CD4-positive, alpha-beta T cell treated with Interferon gamma for 1 hour (primary cell): ENCODE results near the gene TPTE2.
"Not testable (repeated sequence)": the region's sequence is repeated elsewhere in the genome, so short reads cannot be mapped to it uniquely, and the experiment has no call there.

Source experiments
- DNase-seq: peaks from one replicate; pipeline ENCODE4 v3.0.0-alpha.2; 2020

TPTE2 gene

DNA sequence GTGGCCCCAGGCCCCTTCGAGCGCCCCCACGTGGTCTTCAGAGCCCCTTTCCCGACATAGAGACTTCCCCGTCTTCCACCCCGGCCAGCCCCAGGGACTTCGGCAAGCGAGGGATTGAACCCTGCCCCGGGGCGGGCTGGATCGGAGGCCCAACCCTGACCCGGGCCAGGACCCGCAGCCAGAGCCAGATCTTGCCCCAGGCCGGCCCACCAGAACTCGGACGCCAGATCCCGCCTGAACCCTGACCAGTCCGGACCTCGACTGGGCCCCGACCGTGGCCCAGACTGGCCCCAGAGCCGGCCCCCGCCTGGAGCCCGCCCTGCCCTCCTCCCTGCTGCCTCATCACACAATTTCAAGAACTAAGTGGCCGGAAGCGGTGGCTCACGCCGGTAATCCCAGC is 253 bp upstream of the TPTE2 start:
- DNase-seq = no peak

DNA sequence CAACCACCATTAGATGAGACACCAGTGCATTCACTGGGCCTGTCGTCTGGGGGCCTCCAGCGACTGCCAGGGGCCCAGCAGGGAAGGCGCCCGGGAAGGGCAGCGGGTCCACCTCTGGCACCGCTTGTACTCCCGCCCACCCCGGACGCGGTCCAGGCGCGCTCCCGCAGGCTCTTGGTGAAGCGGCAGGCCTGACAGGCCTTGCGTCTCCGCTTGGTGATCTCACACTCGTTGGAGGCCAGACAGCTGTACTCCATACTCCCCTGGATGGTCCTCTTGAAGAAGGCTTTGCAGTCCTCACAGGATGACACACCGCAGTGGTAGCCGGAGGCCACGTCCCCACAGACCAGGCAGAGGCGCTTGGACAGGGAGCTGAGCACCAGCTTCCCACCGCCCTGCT is 660 bp downstream of the TPTE2 start:
- not testable (repeated sequence) for DNase-seq

DNA sequence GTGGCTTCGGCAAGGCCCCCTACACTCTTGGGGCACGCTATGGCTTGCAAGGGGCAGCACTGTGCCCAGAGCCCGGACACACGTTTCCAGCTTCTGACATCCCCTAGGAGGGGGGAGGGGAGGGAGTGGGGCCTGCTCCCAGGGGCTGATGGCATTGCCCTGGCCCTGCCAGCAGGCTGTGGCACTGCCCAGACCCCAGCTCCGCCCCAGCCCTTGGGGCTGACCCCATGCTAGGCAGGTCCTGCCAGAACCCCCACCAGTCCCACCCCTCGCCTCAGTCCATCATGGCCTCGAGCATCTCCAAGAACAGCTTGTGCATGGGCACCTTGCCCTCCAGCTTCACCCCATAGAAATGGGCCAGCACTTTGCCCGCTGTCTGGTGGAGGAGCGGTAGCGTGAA is 1.6 kb downstream of the TPTE2 start:
- DNase-seq = not testable (repeated sequence)

DNA sequence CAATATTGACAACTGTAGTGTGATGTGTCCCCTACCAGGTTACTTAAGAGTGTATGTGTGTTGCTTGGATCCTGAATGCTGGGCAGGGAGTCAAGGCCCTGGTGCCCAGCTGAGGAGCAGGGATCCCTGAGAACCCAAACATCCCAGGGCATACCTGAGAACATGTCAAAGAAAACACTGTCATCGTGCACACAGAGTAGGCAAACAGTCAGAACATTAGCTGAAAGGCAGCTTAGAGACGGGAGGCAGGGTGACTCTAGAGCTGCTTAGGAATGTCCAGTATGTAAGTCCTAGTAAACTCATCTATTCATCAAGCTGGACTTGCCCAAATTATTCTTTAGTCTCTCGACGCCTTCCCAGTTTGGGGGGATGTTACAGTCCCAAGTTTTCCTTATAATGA is 4.0 kb downstream of the TPTE2 start:
- not testable (repeated sequence) for DNase-seq

DNA sequence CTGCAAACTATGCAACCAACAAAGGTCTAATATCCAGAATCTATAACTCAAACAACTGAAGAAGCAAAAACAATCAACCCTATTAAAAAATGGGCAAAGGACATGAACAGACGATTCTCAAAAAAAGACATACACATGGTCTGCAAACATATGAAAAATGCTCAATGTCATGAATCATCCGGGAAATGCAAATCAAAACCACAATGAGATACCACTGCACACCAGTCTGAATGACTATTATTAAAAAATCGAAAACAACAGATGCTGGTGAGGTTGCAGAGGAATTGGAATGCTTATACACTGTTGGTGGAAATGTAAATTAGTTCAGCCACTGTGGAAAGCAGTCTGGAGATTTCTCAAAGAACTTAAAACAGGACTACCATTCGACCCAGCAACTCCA is 12.1 kb downstream of the TPTE2 start:
- not testable (repeated sequence) for DNase-seq

DNA sequence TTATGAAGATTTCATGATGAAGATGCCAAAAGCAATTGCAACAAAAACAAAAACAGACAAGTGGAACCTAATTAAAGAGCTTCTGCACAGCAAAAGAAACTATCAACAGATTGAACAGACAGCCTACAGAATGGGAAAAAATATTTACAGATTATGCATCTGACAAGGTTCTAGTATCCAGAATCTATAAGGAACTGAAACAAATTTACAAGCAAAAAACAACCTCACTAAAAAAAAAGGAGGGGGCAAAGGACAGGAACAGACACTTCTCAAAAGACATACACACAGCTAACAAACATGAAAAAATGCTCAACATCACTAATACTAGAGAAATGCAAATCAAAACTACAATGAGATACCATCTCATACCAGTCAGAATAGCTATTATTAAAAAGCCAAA is 35.7 kb downstream of the TPTE2 start:
- DNase-seq = not testable (repeated sequence)

DNA sequence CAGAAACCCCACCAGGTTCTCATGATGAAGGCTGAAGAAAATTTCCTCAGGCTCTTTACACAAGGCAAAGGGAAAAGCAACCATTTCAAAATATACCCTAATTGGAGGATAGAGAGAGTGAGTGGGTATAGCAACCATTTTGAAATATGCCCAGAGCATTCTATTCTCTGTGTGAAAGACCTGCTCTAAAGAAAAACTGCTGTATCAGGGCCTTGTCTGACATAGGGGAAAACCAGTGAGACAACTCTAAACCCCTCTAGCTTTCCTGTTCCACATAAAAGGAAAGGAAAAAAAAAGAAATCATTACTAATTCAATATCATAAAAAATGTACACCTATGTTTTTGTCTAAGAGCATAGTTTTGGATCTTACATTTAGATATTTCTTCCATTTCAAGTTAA is 42.3 kb downstream of the TPTE2 start:
- no peak for DNase-seq

DNA sequence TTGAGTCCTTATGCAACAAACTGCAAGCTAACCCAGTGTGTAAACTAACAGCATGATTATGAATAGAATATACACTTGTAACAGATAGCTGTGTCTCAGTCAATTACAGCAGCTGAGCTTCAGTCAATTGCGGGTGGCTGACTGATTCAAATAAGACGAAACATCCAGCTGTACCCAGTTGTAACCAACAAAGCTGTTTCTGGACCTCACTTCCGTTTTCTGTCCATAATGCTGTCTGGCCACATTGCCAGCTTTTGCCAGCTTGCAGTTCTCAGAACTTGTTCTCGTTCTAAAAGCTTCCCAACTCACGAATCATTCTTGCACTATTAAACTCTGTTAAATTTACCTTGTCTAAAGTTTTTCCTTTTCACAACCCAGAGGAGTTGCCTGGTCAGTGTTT is 53.7 kb downstream of the TPTE2 start:
- DNase-seq = not testable (repeated sequence)

DNA sequence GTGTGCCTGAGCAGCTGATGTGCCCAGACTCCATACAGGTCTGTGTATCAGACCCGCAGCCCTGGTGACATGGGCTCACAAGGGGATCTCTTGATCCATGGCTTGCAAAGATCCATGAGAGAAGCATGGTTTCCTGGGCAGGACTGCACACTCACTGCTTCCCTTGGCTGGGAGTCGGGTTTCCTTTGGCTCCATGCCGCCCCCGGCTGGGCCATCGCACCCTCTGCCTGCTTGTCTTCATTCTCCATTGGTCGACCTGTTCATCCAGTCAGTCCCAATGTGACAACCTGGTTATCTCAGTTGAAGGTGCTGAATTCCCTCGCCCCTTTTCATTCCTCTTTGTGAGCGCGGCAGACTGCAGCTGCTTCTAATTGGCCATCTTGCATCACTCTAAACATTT is 101.2 kb downstream of the TPTE2 start:
- not testable (repeated sequence) for DNase-seq

DNA sequence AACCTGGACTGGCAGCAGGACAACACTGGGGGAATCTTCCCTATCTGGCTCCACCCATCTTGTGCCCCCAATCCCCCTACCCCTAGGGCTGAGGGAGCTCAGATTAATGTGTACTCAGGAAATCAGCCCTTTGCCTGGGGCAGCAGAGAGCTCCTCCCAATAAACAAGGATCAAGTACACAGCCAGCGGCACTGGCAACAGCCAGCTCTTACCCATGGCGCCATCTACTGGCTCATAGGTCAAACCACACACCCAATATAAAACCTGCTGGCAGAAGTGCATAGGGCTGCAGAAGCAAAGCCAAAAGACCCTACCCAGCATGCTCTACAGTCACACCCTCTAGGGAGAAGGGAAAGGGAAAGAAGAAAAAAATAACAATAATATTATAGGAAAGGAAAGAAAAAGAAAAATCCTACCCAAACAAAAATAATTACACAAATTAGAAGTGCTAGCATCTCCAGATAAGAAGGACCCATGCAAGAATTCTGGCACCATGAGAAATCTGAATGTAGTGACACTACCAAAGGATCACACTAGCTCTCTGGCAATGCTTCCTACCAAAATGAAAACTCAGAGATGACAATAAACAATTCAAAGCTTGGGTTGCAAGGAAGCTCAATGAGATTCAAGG is 122.2 kb downstream of the TPTE2 start:
- not testable (repeated sequence) for DNase-seq

DNA sequence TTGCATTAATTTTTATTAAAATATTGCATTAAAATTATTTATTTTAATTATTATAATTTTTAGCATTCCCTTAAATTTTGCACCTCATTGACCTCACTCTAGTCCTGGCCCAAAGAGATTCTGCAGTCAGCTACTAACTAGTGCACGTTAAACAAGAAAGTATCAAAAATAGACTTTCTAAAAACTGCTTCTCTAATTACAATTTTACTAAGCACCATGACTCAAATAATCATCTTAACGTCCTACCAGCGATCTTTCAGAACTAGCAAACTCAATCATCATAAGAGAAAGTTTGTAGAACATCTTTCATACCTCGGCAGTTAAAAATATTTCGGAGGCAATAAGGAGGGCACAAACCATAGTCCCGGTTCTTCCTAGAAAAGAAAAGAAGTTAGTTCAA is 123.6 kb downstream of the TPTE2 start:
- DNase-seq = not testable (repeated sequence)

DNA sequence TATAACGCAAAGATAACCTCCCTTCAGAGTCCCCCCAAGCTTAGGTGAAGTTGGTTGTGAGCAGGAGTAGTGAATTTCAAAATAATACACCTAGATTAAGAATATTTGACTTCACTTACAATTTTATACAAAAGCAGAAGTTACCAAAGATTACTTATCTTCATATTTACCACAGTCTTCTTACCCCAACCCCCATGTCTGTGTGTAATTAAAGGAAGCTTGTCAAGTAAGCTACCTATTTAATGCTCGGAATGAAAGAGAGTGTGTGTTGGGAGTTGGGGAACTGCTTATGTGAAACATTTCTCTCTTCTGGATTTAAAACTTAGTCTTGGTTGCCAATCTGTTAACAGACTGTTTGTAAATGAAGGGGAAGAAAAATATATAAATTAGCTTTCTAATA is 139.1 kb downstream of the TPTE2 start:
- not testable (repeated sequence) for DNase-seq

DNA sequence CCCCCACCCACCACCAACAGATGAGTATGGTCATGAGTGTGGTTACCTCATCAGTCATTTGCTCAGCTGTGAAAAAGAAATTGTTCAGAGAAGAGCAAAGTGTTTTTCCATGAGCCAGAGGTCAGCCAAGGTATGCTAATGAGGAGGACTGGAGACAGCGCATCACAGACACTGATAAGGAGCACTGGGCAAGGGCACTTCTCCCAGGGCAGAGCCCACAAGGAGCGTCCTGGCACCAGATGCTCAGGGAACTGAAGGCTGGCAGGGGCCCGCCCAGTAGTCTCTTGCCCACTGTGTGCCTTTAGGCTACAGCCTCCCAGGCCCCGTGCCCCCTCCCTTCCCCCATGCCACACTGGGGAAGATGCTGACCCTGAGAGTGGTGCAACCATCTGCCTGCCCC is 148.8 kb downstream of the TPTE2 start:
- DNase-seq = not testable (repeated sequence)

DNA sequence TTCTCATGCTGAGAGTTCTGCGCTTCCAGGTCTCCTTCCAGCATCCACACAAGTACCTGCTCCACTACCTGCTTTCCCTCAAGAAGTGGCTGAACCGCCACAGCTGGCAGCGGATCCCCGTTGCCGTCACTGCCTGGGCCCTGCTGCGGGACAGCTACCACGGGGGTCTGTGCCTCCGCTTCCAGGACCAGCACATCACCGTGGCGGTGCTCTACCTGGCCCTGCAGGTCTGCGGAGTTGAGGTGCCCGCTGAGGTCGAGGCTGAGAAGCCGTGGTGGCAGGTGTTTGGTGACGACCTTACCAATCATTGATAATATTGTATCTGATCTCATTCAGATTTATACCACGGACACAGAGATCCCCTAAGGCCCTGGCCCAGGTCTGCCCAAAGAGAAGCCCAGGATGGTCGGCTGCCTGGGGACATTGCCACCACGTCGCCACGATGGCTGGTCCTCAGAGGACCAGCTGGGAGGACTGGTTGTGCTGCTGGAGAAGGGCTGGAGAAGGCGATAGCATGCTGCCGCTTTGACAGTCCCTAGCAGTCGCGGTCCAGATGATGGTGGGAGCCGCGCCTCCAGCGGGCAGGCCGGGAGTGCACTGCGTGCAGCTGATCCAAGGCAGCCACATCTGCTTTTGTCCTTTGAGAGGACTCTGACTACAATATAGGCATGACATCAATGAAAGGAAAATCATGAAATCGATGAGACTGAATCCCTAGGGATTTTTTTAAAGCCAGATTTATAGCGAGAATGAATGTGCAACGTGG is 178.4 kb downstream of the TPTE2 start:
- DNase-seq = not testable (repeated sequence)

DNA sequence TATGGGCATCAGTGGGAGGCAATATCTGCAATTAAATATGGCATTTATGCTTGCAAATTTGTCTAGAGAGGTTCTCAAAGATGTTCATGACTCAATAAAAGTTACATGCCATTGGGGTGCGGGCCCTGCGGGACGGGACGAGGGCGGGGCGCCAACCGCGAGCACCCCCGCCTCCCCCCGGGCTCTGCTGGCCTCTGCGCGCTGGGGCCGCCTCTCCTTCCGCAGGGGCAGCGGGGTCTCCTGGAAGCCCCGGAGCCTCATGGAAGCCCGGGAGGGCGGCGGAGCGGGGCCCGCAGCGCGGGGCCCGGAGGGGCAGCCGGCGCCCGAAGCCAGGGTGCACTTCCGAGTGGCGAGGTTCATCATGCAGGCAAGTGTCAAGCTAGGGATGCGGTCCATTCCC is 179.2 kb downstream of the TPTE2 start:
- no peak for DNase-seq
